Activated T-helper 9 cell treated with anti-CD3 and anti-CD28 coated beads, Interleukin-2, amount 50 U/mL, for 16 hours (primary cell): ENCODE measurements around the gene MOB2.

Experiments
- DNase-seq: peaks from one replicate; pipeline ENCODE4 v3.0.0-alpha.2; 2020; ENCODE audit warnings: low read depth

The MOB2 gene

DNA sequence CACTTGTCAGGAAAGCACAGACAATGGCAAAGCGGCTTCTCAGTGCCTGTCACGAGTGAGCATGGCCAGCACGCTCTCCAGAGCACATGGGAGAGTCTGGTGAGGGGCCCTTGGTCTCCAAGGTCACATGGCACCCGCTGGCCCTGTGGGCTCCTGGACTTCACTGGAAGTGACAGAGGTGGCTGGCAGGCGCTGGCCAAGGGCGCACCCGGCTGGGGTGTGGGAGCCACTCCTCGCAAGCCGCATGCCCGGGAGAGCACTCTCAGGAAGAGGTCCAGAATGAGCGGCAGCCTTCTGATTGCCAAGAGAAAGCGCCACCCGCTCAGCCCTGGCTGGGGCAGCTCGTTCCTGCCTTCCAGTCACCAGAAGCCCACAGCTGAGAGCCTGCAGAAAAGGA, 17.1 kb upstream of the MOB2 start:
- DNase-seq: no peak

DNA sequence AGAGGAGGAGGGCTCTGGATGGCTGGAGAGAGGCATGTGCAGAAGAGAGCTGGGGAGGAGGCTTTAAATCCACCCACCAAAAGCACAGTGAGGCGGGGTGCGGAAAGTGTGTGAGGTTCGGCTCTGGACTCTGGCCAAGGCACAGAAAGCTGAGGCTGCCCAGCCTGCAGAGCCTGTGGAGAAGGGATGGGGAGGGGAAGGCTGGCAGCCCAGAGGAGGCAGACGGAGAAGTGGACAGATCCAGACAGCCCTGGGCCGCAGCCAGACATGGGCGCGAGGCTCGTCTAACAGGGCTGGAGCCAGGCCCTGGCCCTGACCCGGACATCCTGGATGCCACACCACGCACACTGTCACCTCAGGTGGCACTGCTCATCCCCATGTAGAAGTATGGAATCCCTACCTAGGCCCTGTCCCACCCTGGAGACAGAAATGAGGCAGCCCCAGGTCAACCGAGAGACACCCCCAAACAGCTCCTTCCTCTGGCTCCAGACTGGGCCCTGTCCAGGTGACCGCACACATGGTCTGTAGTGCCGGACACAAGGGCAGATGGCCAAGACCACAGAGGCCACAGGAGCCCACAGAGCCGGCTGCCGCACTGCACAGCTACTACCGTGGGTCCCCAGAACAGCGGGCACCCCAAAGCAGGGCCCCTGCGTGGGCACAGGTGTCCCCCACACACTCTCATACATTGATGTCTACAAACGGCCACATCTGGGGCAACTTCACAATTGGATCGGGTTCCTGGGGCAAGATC, 16.6 kb upstream of the MOB2 start:
- no peak for DNase-seq

DNA sequence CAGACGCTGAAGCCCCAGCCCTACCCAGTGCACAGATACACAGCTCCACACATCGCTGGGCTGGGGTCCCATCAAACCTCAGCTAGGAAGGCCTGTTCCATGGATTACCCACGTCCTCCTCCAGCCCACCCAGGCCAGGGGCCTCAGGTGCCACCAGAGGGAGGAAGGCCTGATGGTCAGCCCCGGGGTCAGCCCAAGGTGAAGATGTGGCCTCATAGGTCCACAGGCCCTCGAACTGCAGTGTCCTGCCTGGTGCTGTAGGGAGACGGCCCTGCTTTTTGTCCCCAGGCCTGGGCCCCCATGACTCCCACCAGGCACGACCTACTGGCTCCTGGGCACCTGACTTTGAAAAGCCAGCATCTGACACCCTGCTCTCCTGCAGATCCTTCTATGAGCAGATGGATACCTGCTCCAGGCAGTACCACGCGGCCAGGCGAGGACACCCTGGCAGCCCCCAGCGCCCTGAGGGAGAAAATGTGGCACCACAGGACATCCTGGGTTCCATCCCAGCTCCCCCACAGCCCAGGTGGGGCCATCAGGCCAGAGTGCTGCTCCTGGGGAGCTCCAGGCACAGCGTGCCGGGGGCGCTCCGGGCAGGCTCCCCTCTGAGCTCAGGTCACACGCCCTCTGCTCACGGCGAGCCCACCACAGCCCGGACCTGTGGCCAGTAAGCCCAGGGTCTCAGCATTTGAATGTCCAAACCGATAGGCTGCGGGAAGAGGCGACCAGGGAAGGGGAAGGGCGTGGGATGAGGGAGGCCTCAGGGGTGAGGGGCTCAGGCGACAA, 15.8 kb upstream of the MOB2 start:
- no peak for DNase-seq

DNA sequence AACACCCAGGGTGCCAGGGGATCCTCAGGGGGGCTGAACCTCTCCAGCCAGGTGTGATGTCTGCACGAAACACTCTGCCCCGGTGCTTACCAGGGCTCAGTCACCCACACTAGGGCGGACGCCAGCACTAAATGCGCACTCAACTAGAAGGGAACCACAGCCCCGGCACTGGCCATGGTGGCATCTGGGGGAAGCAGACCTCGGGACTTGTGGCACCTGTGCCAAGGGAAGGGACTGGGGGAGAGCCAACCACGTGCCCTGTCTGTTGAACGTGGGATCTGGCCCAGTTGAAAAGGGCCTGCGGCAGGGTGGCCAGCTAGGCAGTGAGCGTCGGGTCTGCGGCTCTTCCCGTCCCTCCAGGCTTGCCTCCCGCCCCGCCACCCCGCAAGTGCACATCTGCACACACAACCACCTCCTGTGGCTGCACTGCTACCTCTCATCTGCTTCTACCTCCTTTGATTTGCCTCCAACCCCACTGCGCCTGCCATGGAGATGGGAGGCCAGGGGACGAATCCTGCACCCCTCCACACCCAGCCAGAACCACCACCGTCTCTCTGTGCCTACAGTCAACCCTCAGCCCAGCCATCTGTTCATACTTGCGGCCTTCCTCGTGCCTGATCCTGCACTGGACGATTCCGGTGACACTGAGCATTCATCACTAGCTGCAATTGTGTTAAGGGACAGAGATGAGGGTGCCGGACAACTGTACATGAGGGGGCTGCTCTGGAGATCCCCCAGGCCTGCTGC, 15.0 kb upstream of the MOB2 start:
- no peak for DNase-seq

DNA sequence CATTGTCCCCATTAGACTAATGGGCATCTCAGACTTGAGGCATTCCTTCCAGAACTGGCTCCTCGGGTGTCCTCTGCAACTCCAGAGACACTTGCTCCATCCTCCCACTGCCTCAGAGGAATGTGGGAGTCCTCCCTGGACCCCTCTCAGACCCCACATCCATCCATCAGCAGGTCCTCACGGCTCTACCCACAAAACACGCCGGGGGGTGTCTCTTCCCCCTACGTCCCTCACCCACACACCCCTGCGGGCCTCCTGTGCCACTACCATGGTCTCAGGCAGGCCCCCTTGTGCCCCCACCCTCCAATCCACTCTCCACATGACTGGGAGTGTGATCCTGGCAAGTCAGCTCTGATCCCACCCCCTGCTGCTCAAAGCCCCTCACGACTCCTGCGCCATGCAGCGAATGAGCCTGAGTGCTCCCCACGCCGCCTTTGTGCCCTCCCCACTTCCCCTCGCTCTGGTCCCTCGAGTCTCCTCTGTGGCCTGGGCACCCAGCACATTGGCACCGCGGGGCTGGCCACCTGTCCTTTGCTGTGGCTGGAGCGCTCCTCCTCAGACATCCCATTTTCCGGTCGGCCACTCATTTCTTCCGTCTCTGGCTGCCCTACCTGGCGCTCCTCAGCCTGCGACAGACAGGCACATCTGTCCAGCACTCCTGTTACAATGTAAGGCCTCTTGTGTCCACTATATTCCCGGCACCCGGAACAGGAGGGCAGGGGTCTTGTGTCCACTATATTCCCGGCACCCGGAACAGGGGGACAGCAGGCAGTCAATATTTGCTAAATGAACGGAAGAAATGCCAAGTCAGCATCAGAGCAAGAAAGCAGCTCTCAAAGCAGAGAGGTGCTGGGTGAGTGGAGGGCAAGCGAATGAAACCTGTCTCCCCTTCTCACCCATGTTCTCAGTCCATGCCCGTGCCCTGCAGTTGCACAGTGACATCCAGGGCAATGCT, 14.2 kb upstream of the MOB2 start:
- no peak for DNase-seq

DNA sequence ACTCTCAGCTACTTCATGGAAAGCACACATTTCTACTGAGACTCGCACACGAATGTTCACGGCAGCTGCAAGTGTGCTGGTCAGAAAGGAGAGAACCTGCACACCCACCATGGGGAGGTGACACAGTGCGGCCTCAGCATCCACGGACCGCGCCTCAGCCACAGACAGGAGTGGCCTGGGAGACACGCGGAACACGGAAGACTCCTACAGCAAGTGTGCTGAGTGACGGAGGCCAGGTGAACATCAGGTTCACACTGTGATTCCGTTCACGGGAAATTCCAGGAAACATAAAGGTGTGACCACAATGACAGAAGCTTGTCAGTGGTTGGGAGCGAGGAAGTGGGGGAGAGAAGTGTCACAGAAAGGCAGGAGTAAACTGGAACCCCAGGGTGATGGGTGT, 13.3 kb upstream of the MOB2 start:
- DNase-seq: no peak

DNA sequence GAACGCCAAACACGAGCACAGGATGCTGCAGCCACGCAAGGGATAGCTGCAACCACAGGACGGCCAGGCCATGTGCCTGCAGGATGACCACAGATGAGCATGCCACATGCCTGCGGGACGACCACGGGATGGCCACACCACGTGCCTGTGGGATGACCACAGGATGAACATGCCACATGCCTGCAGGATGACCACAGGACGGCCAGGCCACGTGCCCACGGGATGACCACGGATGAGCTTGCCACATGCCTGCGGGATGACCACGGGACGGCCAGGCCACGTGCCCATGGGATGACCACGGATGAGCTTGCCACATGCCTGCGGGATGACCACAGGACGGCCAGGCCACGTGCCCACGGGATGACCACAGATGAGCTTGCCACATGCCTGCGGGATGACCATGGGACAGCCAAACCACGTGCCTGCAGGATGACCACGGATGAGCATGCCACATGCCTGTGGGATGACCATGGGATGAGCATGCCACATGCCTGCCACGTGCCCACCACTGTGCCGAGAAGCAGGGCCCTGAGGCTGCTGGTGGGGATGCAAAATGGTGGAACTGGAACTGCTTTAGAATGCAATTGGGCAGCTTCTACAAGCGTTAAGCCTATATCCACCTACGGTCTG, 12.8 kb upstream of the MOB2 start:
- no peak for DNase-seq

DNA sequence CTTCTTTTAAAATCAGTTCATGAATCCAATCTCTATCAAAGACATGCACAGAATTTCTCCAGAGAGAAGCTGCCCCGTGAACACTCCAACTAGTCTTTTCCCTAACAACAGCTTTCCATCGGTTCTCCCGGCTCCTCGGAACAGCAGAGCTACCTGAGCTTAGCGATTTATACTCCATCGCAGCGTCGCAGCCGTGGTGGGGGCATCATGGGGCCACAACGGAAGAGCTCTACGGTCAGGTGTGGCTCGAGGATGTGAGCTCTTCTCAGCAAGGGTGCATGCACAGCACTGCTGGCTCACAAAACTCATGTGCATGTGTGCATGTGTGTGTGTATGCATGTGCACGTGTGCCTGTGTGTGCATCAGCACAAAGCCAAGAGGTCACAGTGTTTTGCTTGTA, 11.7 kb upstream of the MOB2 start:
- no peak for DNase-seq

DNA sequence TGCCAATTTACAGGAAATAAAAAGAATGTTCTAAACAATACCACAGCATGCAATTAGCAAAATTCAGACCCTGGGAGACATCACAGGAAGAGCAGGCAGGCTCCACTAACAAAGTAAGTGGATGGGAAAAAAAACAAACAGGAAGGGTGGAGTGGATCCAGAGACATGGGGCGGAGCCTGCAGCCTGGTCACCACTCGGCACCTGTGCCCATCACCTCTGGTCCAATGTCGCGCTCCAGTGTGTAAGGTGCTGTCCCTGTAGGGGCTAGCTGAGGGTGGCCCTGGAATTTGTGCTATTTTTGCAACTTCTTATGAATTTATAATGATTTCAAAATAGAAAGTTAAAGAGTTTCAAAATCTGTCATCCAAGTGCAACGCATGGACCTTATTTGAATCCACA, 11.0 kb upstream of the MOB2 start:
- no peak for DNase-seq

DNA sequence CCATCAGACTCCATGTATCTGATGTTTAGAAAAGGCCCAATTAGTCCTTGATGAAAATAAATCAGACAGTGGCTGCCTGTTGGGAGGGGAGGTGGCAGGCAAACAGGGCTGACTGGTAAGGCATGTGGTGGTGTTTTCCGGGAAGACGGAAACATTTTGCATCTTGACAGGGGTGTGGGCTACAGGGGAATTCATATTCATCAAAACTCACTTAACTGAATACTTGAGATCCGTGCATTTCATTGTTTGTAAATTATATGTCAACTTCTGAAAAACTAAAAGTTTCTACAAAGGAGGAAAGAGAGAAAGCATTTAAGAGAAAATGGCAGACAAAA, 10.1 kb upstream of the MOB2 start:
- no peak for DNase-seq

DNA sequence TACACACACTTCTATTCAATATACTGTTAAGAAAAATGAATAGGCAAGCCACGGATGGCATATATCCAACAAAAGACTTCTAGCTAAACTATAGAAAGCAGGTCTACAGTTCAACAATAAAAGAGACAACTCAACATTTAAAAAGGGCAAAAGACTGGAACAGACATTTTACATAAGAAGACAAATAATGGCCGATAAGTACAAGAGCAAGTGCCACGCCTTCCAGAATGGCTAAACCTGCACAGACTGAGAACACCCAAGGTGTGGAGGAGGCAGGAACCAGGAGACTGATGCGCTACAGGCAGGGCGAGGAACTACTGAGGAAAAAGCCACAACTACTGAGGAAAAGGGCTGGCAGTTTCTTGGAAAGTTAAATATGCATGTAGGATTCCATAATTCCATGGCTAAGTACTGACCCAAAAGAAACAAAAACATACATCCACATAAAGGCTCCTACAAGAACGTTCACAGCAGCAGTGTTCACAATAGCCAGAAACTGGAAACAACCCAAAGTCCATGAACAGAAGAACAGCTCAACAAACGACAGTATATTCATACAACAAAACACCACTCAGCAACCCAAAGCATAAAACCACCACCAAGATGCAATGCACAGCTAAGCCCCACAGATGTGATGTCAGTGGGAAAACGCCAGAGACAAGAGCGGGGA, 9.6 kb upstream of the MOB2 start:
- no peak for DNase-seq

DNA sequence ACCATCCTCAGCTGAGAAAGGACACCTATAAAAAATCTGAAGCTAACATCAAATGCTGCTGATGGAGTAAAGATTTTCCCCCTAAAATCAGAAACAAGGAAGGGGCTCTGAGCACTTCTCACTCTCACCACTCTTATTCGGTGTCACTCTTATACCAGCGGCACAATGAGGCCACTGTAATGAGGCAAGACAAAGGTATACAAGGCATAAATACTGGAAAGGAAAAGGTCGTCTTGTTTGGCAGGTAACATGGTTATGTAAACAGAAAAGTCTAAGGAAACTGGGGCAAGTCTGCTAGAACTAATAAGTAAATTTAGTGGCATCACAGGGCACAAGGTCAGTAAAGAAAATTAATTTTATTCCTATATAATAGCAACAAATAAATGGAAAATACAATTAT, 8.1 kb upstream of the MOB2 start:
- DNase-seq: no peak

DNA sequence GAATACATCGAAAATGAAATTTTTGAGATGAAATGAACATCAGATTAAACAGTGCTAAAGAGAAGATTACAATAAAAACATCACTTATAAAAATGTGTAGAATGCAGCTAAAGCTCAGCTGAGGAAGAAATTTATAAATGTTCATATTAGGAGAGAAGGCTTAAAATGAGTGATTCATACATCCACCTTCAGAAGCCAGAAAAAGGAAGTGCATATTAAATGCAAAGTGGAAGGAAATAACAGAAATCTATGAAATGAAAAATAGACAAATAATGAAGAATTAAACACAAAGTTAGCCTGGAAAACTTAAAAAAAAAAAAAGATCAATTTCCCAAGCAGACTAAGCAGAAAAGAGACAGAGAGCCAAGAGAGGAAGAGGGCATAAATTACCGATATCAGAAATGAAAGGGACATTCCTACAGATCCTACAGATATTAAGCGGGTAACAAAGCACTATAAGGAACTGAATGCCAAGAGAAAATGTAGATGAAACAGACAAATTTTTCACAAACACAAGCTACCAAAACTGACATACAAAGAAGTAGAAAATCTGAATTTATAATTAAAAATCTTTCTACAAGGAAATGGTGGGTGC, 7.2 kb upstream of the MOB2 start:
- DNase-seq: no peak

DNA sequence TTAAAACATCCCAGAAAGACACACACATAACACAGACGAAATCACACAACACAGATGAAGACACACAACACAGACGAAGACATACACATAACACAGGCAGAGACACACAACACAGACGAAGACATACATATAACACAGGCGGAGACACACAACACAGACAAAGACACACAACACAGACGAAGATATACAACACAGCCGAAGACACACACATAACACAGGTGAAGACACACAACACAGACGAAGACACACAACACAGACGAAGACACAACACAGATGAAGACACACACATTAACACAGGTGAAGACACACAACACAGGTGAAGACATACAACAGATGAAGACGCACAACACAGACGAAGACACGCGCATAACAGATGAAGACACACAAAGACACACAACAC, 4.8 kb upstream of the MOB2 start:
- DNase-seq: no peak

DNA sequence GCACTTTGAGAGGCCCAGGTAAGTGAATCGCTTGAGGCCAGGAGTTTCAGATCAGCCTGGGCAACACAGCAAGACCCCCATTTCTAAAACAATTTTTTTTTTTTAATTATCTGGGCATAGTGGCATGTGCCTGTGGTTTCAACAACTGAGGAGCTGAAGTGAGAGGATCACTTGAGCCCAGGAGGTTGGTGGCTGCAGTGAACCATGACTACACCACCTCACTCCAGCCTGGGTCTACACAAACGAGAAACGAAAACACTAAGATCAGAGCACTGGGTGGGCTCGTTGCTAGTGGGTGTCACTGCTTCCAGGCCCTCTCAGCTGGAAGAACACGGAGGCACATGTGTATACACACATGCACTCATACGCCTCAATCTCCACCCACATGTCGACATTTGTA, 4.1 kb upstream of the MOB2 start:
- DNase-seq: no peak

DNA sequence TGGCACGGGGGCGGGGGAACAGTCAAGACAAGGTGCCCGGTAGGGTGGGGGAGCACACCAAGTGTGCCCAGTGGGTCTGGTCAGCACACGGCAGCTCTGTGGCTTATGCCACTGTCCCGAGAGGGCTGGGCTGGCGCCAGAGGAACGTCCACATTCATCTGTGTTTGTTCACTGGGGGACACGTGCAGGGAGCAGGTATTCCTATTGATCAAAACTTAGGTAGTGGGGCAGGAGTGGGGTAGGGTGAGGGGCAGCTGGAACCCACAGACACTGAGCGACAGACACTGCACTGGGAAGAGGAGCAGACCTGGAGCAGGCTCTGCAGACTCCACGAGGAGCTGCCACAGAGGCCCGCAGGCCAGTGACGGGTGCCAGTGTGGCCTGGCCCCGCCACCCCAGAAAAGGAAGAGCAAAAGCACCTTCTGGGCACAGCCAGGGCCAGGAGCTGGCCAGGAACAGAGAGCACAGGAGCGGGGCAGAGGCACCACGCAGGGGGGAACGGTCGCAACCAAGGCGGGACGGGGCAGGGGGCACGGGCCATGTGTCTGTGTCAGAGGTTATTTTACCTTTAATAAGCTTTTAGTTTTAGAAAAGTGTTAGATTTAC, 2.1 kb upstream of the MOB2 start:
- DNase-seq: no peak

DNA sequence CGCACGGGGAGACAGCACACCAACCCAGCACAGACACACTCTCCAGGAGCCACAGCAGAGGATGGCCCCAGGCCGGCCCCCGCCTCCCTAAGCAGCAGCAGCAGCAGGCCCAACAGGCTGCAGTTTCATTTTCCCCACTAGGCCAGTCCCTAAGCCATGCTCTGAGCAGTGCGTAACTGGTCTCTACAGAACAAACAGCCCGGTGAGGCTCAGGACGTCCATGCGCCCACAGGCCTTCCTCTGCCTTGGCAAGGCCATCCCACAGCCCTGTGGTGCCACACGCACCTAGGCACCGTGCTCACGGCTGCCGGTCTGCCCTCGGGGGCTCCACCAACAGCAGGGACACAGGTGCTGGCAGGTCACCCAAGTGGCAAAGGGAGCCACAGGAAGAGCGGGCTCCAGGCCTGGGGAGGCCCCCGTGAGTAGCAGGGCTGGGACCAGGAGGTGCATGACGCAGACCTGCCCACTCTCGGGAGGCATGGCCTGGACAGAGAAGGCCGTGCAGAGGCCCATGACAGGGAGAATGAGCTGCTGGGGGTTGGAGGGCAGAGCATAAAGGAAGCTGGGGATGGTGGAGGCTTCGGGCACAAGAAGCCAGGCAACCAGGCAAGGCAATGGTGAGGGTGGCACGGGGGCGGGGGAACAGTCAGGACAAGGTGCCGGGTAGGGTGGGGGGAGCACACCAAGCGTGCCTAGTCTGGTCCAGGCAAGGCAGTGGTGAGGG, 1.4 kb upstream of the MOB2 start:
- no peak for DNase-seq

DNA sequence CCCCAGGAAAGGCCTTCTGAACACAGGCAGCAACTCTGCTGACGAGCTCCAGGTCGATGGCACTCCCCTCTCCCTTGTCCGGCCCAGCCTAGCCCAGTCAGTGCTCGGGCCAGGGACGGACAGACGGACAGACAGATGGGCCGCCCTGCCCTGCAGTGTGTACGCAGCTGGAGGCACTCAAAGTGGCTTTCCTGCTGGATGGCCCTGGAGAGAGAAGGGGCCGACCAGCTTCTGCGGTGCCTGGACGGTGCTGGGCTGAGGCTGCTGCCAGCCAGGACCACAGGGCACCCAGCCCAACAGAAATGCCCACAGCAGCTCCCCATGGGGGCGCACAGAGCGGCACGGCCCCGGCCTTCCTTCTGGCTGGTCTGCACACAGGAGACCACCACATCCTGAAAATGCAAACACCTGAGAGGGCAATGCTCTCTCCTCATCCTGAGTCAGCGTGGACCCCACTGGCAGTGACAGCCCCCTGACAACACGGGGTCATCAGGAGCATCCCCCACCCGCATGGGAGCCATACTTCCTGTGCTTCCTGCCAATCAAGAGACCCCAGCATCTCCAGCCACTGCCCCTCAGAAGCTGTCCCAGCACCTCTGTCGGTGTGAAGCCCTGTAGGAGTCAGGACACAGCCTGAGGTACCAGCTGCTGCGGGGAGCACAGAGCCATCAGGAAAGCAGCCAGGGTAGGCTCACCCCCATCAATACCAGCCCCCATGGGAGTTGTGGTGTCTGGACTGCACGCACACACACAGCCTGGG, 692 bp upstream of the MOB2 start:
- no peak for DNase-seq

DNA sequence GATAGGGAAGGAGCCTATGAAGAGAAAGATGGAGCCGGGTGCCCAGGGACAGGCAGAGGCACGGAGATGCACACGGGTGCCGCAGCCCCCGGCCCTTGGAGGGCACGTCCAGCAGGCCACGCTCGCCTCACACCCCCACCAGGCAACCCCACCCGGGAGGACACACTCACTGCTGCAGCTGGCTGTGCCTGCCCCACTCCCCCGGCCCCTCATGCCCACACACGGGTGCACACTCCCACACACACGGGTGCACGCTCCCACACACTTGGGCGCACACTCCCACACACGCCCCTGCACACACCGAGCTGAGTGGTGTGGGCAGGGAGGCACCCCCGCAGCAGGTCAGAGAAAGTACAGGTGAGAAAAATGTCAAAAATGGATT, 1.1 kb downstream of the MOB2 start:
- DNase-seq: no peak
